ENCODE results near the gene PRODH2. TPM values are rescaled to one million over a fixed set of nuclear protein-coding genes. Genes with fewer than 3 reads are reported as not detected.

PRODH2 gene
- total RNA-seq, 4 donors from 2014 or later = not detected

DNA sequence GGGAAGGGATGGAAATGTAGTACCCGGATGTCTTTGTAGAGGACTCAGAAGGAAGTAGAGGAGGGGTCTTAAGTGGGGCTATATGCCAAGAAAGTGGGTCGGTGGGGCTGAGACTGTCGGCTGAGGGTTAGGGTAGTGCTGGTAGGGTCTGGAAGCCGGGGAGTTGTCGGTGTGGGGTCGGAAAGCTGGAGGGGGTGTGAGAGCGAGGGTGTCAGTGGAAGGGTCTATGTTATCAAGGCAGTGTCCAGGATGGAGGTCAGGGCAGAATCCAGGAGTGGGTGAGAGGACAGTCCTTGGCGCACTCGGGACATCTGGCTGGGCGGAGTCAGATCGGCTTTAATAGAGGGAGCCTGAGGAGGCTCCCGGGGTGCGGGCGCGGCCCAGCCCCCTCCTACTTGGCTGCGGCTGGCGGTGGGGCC, 57.5 kb downstream of the PRODH2 start:
- 28 to 33% methylated on average over 17 of the region's 17 CpGs for WGBS, 2 donors
- intact Hi-C loops (cut with DNase I; ENCODE audit: low total_unique reads) = no loop called here
- TF ChIP-seq, protein P1, sequence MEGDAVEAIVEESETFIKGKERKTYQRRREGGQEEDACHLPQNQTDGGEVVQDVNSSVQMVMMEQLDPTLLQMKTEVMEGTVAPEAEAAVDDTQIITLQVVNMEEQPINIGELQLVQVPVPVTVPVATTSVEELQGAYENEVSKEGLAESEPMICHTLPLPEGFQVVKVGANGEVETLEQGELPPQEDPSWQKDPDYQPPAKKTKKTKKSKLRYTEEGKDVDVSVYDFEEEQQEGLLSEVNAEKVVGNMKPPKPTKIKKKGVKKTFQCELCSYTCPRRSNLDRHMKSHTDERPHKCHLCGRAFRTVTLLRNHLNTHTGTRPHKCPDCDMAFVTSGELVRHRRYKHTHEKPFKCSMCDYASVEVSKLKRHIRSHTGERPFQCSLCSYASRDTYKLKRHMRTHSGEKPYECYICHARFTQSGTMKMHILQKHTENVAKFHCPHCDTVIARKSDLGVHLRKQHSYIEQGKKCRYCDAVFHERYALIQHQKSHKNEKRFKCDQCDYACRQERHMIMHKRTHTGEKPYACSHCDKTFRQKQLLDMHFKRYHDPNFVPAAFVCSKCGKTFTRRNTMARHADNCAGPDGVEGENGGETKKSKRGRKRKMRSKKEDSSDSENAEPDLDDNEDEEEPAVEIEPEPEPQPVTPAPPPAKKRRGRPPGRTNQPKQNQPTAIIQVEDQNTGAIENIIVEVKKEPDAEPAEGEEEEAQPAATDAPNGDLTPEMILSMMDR (IDR thresholded peaks at IDR 0.05) = no peak
- TF ChIP-seq POLR2A (IDR thresholded peaks at IDR 0.05) = no peak
- DNase-seq (ENCODE audit: low spot score in 2 of 2) = no peak
- H3K4me3 ChIP-seq (ENCODE audit: low read depth, poor library complexity, severe bottlenecking) = no peak overlapping the region

DNA sequence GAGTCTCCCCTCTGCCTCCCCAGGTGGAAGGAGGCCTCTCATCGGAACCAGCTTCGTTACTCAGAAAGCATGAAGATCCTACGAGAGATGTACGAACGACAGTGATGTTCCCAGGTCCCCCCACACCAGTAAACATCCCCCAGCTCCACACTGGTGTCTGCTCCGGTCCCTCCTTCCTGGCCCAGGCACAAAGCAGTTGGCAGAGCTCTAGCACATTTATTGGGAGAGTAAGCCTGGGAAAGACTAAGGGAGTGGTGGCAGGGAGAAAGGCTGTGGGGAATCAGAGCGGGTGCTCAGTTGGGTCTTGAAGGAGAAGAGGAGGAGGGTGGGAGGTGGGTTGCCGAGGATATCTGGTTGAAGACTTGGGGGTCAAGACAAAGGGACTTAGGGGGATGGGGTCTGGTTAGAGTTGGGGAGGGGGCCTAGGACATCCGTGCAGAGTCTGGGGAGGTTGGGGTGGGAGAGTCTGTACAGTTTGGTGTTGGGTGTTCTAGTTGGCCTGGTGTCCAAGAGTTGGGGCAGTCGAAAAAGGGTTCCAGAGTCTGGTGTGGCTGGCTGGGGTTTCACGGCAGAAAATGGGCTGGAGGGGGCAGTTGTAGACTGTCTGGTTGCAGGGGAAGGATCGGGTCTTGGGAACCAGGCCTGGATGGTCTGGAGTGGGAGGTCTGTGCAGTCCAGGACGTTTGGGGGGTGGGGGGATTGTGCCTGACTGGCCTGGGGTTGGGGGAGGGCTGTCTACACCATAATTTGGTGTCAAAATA, 58.1 kb downstream of the PRODH2 start:
- no peak for TF ChIP-seq POLR2A (IDR thresholded peaks at IDR 0.05)
- TF ChIP-seq, protein P1 (IDR thresholded peaks at IDR 0.05) = no peak
- WGBS, 2 donors = 80 to 81% methylated on average over 13 of the region's 13 CpGs
- intact Hi-C loops (cut with DNase I; ENCODE audit: low total_unique reads) = no loop called here
- H3K4me3 ChIP-seq (ENCODE audit: low read depth, poor library complexity, severe bottlenecking) = no peak overlapping the region
- peak in 1 of 2 donors; percentile 84 for DNase-seq (ENCODE audit: low spot score in 2 of 2)

DNA sequence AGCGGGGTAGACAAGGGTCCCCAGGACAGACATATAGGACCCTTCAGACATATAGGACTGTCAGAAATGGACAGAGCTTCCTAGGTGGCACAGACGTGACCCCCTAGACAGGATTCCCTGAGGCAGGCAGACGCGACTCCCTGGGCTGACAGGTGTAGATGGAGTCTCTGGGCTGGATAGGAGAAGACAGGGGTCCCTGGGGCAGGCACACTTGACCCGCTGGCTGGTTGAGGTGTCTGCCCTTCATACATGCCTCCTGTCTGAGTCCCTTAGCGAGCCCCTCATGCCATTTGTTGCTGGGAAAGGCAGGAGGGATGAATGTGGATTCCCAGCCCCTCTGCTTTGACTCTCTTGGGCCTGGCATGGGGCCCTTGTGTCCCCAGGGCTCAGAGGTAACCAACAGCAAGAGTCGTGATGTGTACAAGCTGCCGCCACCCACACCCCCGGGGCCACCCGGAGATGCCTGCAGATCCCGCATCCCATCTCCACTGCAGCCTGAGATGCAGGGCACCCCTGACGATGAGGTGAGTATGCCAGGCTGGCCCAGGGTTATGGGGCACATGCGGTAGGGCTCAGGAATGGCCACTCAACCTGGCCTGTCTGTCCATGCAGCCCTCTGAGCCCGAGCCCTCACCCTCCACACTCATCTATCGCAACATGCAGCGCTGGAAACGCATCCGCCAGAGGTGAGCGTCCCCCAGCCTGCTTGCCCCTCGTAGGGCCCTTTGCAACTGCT, 58.8 kb downstream of the PRODH2 start:
- intact Hi-C loops (cut with DNase I; ENCODE audit: low total_unique reads) = no loop called here
- 87% methylated on average over 20 of the region's 20 CpGs for WGBS, 2 donors
- TF ChIP-seq POLR2A (IDR thresholded peaks at IDR 0.05) = no peak
- TF ChIP-seq, protein P1 (IDR thresholded peaks at IDR 0.05) = no peak
- H3K4me3 ChIP-seq (ENCODE audit: low read depth, poor library complexity, severe bottlenecking) = no peak overlapping the region
- peak in 1 of 2 donors; percentile 87 for DNase-seq (ENCODE audit: low spot score in 2 of 2)

- H3K4me3 ChIP-seq (ENCODE audit: low read depth, poor library complexity, severe bottlenecking) = no peak overlapping the region
- TF ChIP-seq, protein P1 (IDR thresholded peaks at IDR 0.05) = no peak
- no peak for TF ChIP-seq POLR2A (IDR thresholded peaks at IDR 0.05)
- intact Hi-C loops (cut with DNase I; ENCODE audit: low total_unique reads) = no loop called here
- DNase-seq (ENCODE audit: low spot score in 2 of 2) = peak in 1 of 2 donors; percentile 84
- 95 to 96% methylated on average over 20 of the region's 20 CpGs for WGBS, 2 donors
Measured at GRCh38 chr19:35752746-35753350, 59.8 kb downstream of the PRODH2 start.

- DNase-seq (ENCODE audit: low spot score in 2 of 2) = no peak
- 86 to 89% methylated on average over 11 to 13 of the region's 14 CpGs for WGBS, 2 donors
- H3K4me3 ChIP-seq (ENCODE audit: low read depth, poor library complexity, severe bottlenecking) = no peak overlapping the region
- TF ChIP-seq POLR2A (IDR thresholded peaks at IDR 0.05) = no peak
- TF ChIP-seq, protein P1 (IDR thresholded peaks at IDR 0.05) = no peak
- intact Hi-C loops (cut with DNase I; ENCODE audit: low total_unique reads) = no loop called here
Measured at GRCh38 chr19:35751839-35752745, 60.6 kb downstream of the PRODH2 start.
